SKM-1 treated with dmso at 0.1 percent for 144 hours (cell line): ENCODE measurements around the gene GPRC6A.

Experiments used
- DNase-seq: peaks from one replicate; lab custom pipeline; 2025; ENCODE audit not compliant: unreplicated experiment; lab: John Stamatoyannopoulos, UW

Gene GPRC6A

DNA sequence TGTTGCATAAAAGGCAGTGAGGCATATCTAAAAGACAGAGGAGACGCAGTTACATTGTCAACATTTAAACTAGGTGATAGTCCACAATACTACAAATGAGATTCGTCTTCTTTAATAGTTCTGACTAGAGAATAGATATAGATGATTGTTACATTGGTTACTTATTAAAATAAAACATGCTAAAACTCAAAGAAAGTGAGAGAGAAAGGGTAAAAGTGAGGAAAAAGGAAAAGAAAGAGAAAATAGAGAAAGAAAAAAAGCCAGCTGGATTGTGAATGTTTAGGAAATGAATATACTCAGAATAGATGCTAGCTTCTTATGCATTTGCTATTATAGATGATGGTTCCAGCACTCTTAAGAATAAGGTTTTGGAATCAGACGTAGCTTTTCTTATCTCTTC, 35.7 kb downstream of the GPRC6A start:
- DNase-seq: no peak

DNA sequence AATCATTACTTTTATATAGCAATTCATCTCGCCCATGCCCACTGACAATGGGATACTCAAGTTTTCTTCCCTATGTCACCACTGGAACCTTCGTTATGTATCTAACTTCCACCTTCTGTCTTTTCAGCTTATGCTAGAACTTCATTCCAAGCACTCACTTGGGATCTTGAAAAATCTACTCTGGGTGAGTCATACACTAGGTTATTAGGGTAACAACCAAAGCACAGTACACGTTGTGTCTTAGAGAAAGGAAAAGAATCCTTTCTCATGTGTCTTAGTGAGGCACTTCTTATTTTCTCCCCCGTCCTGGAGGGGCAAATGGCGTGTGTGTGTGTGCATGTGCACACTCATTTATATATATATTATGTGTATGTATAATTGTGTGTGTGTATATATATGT, 45.0 kb downstream of the GPRC6A start:
- DNase-seq: no peak

DNA sequence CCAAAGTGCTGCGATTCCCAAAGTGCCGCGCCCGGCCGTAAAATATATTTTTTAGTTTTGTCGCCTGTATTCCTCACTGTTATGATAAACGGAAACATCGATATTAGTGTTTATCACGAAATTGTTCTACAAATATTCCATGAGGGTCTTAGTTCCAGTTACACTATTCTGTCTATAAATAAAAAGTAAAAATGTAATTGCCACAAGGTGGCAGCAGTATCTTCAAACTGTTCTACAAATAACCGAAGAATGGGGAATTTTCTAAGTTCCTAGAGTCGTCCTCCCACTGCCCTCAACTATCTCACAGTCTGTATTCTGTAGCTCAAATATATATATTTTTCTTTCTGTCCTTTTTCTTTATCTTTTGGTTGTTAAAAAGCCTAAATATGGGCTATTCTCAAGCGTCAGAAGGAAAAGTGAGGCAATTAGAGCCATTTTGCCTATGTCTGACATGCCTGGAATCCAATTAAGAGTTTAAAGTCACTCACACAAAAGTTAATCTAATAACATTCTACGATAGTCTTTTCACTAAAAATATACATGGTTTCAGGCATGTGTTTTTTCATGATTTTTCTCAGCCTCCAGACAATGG, 49.2 kb downstream of the GPRC6A start:
- peak; percentile 37 for DNase-seq

DNA sequence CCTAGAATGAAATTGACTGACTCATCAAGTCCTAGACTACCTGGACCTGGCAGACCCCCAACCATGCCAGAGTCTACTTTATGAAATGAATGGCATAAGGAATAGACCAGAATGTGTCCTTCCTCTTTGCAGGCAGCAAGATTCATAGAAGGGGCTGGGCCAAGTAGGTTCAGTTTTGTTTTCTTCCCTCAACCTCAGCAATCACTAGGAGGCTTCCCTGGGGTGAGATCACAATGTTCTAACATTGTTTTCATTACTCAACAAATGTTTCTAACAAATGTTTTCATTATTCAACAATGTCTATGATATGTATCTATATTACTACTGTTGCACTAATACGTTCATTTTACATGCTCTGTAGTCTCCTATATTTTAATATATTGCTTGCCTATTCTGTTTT, 55.0 kb downstream of the GPRC6A start:
- no peak for DNase-seq

DNA sequence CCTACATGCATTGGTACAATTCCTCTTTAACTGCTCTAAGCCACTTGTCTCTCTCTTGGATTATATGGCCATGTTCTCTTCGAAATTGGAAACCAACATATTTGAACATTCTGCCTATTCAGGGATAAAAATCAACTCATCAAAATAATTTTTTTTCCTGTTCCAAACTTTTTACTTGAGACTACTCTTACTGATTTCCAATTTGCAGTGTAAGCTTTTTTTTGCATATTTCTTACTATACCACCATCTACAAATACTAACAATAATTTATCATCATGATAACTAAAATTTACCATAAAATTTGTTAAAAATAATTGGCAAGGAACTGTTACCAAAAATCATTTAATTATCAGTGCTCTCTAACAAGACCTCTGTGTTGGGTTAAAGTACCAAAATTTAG, 56.4 kb downstream of the GPRC6A start:
- no peak for DNase-seq

DNA sequence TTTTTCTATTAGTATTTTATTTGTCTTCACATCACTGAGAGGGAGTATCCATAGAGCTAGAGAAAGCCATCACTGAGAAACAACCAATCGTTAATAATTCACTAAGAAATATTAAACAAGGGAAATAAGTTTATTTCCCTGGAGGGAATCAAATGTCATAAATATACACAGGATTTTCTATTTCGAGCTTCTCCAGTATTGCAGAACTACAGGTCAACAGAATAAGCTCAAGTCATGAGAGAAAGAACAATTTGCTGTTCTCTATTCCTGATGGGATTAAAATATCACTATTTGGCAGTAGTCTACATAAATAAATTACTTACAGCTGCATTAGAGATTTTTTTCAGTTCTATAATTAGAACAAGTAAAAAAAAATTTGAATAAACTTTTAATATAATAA, 61.2 kb downstream of the GPRC6A start:
- no peak for DNase-seq

DNA sequence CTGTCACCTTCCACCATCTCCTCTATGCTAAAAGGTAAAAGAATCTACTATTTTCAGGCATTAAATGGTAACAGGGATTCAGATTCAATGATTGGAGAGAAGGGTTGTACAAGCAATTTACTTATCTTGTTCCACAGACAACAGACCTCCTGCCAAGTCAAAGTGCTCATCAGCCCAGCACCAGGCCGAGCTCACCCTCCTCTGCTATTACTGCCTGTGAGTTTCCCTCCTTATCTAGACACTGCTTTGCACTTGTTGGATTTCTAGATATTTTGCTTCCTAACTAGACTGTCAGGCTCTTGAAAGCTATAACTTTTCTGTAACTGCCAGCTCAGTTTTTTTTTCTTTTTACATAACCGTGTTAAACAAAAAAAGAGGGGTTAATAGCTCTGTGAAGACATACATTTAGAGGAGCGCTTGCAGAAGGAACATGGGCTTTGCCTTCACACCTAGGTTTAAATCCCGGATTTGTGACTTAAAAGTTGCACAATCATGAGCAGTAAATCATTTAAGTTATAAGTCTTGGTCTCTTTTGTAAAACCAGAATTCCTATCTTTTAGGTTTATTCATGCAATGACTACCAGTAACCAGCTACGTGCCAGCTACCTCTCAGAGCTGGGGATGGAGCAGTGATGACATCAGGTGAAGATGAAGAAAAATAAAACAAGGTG, 62.2 kb downstream of the GPRC6A start:
- no peak for DNase-seq

DNA sequence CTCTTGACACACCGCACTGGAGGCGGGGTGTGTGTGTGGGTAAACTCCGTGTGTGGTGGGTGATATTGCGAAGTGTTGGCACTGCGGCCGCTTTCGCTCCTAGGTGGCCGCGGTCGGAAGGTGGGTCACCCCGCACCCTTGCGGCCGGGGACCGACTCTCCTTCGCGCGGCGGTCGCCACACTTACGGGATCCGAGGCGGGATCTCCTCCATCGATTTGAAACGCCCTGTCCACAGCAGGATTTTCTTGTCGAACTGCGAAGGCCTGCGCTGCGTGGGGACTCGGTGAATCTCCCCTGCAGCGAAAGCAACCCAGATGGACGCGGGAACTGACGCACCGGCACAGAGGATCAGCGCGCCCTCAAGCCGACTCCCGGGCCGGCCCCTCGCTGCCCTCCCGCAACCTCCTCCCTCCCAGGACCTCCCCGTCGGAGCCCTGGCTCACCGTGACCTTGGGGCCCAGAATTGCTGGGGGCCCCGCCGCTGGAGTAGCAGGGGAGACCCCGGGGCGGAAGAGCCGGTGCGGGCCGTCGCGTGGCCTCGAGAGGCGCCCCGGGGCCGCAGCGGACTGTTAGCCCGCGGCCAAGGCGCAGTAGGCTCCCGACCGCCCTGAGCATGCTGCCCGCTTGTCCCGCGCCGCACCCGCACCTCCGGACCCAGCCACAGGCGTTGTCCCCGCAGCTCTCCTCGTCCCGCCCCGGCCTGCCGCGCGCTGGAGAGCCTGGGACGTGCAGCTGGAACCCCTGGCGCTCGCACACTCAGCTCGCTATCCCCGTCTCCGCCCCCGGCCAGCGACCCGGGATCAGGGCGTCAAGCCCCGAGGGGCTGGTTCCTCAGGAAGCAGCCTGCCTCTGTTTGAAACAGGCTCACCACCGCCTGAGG, 63.7 kb downstream of the GPRC6A start, which contains the start of gene FAM162B:
FAM162B (minus strand) TSS at position 759 of the 881 bp plus-strand sequence; CDS start at position 616, 143 bp downstream.
- DNase-seq: peak; percentile 11

DNA sequence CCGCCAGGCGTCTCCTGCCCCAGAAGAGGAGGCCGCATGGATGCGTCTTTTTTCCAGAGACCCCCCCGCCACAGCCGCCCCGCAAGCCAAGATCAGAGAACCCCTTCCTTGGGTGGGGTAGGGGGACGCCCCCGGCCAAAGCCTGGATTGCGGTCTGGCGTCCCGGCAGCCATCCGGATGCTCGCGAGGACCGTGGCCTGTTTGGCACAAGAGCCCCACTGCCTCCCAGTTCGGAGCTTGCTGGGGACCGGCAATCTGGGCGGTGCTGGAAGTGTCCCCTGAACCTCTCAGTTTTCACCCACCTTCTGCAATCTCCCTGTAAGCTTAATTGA, 64.3 kb downstream of the GPRC6A start:
- no peak for DNase-seq

DNA sequence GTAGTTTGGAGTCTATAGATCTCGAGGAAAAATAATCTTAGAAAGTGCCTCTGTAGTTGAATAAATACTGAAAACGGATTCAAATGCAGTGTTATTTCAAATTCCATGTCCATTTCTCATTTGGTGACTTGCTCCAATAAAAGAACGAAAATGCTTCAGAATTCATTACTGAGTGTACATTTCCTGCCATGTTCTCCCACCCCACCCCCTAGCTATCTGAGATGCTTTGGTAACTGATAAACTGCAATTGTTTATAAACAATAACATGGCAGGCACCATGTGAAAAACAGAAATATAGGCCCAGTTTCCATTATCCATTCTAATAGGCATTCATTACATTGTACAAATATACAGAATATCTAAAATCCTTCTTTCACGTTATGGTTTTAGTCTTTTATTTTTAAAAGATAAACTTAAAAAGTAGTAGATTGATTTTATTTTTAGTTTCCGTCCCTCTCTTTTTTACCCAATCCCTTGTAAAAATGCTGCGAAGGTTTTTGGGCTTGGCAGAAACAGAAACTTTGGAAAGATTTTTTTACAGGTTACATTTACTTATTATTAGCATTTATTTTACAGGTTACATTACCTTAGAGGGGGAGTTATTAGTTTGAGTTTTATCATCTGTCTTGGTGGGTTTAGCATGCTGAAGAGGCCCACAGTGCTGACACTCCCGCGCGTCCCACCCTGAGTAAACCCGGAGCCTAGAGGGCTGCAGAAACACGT, 64.8 kb downstream of the GPRC6A start:
- DNase-seq: no peak

DNA sequence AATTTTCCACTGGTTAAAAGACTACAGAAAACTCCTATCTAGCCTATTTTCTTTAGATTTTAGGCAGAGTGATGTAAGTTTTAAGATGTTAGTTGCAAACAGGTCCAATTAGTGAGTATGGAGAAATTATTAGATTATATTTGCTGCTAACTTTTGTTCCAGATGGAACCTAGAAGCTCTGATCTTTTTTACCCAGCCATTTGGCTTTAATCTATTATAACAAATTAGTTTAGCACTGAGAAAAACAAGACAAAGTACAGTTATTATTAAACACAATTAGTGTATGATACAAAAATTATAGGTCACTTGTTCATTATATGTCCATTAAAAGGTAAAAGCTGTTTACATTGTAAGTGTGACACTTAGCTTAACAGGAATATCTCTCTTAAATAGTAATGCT, 65.8 kb downstream of the GPRC6A start:
- no peak for DNase-seq

DNA sequence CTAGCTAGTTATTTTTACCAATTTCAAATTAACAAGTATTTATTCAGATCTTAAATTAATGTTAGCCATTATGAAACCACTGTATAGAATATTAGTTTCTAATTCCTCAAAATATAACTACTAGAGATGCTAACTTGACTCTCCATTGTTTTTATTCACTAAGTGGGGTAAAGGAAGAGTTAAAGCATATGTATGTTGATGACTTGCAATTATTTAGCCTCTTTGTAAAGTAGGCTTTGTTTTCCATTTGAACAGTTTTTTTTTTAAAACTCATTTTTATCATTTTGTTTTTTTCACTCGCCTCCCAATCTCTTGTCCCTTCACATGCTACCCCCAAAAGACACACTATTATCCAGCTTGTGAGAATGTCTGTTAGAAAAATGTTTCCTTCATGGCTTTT, 66.6 kb downstream of the GPRC6A start:
- no peak for DNase-seq

DNA sequence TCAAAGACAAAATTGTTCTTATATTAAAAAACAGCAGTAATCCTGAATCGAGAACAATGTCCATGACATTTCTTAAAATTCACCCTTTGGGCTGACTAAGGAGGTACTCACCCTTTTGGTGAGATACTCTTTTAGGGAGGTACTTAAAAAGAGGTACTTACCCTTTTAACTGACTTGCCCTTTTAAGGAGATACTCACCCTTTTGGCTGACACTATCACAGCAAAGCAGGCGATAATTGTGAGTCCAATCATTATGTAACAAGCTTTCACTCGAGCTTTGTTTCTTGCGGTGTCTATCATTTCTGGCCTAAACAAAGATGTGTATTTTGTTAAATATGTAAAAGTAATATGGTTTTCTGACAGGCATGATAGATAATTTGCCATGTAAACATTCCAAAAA, 67.1 kb downstream of the GPRC6A start:
- no peak for DNase-seq

DNA sequence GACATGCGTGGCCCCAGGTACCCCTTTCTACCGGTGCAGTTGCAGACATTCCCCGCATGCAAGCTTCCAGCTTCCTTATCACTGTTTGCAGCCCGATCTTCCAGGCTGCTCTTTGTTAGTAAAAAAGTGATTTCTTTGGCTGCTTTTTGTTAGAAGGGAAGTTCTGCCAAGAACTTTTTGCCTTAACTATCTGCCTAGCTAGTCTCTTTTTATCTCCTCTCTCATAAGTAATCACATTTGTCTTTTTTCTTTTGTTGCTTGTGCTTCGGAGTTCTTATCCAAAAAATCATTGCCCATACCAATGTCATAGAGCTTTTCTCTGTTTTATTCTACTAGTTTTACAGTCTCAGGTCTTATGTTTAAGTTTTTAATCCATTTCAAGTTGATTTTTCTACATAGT, 83.7 kb downstream of the GPRC6A start:
- no peak for DNase-seq
